Neural progenitor cell (in vitro differentiated cells): Measurements from ENCODE around the gene SURF6.

Source experiments
- CTCF ChIP-seq: fragments of 200-600 bp; sonication (generic); IDR thresholded peaks from 2 replicates; pipeline ENCODE4 v1.5.1; 2017; ENCODE audit warnings: antibody characterized with exemption, mild to moderate bottlenecking
- EZH2phosphoT487 ChIP-seq: fragments of 200-600 bp; sonication (generic); IDR thresholded peaks from 2 replicates; pipeline ENCODE4 v1.6.1; 2017; ENCODE audit warnings: antibody characterized with exemption

- TF ChIP-seq CTCF (no peak), EZH2phosphoT487 (no peak)
These were observed 31.3 kb downstream of the SURF6 start for GRCh38 chr9:133304477-133305377.
